ENCODE data around the gene AK1. TPM values are rescaled to one million over a fixed set of nuclear protein-coding genes. Genes with fewer than 3 reads are reported as not detected.

Gene AK1
- total RNA-seq, 2 experiments from 2014 or later: 19.5 to 21.6 TPM

DNA sequence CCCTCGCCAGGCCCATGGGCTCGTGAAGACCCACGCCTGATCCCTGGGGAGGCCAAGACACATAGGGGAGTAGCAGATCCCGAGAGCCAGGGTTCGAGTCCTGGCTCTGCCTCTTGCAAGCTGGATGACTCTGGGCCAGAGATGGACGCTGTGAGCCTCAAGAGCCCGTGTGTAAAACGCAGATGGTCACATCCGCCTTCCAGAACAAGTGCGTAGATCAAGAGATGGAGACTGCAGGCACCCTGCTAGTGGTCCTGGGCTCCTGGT lies 31.1 kb upstream of the AK1 start:
- ChIA-PET POLR2A (no interaction called here), CTCF (ENCODE audit: unreplicated experiment) (no interaction called here)
- no peak overlapping the region for H3K27ac ChIP-seq (ENCODE audit: low read depth, low read length, poor library complexity, severe bottlenecking)
- TF ChIP-seq, protein P1, sequence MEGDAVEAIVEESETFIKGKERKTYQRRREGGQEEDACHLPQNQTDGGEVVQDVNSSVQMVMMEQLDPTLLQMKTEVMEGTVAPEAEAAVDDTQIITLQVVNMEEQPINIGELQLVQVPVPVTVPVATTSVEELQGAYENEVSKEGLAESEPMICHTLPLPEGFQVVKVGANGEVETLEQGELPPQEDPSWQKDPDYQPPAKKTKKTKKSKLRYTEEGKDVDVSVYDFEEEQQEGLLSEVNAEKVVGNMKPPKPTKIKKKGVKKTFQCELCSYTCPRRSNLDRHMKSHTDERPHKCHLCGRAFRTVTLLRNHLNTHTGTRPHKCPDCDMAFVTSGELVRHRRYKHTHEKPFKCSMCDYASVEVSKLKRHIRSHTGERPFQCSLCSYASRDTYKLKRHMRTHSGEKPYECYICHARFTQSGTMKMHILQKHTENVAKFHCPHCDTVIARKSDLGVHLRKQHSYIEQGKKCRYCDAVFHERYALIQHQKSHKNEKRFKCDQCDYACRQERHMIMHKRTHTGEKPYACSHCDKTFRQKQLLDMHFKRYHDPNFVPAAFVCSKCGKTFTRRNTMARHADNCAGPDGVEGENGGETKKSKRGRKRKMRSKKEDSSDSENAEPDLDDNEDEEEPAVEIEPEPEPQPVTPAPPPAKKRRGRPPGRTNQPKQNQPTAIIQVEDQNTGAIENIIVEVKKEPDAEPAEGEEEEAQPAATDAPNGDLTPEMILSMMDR (conservative IDR thresholded peaks at IDR 0.05; ENCODE audit: low read length): no peak
- TF ChIP-seq EZH2phosphoT487 (IDR thresholded peaks at IDR 0.05; ENCODE audit: borderline replicate concordance, low read depth, low read length): no peak
- H3K4me2 ChIP-seq (ENCODE audit: low read length): no peak overlapping the region
- H3K9me3 ChIP-seq (ENCODE audit: low read length): no peaks in the 10 kb centered on the region
- peaks cover 62% of the 10 kb centered on the region for H3K36me3 ChIP-seq (ENCODE audit: insufficient read depth, low read length)
- intact Hi-C loops (cut with micrococcal nuclease; ENCODE audit: unreplicated experiment): loop anchor here (10.0 kb wide), 1 partner anchor 776 kb away; the partner anchor contains the start of gene SET
- DNase-seq (ENCODE audit: low spot score): no peak
- no peak overlapping the region for H2AFZ ChIP-seq (ENCODE audit: low read length)
- peaks cover 16% of the 10 kb centered on the region; the same call in 1 of the 2 replicates for H3K79me2 ChIP-seq (ENCODE audit: insufficient read depth, low read depth, low read length)
- H3K9me2 ChIP-seq (ENCODE audit: insufficient read depth, low read length): no peaks in the 10 kb centered on the region
- peaks cover 69% of the 10 kb centered on the region for H3K4me1 ChIP-seq (ENCODE audit: insufficient read depth, low read length, poor library complexity, severe bottlenecking)
- H4K20me1 ChIP-seq (ENCODE audit: insufficient read depth, low read length): 0 out of 2 replicates have a peak, but pooled peaks cover 3% of the 10 kb centered on the region
- BruUV-seq (replicated peaks): no TSS peak
- no peak overlapping the region for H3K4me3 ChIP-seq (ENCODE audit: low read depth, low read length, poor library complexity, severe bottlenecking)

DNA sequence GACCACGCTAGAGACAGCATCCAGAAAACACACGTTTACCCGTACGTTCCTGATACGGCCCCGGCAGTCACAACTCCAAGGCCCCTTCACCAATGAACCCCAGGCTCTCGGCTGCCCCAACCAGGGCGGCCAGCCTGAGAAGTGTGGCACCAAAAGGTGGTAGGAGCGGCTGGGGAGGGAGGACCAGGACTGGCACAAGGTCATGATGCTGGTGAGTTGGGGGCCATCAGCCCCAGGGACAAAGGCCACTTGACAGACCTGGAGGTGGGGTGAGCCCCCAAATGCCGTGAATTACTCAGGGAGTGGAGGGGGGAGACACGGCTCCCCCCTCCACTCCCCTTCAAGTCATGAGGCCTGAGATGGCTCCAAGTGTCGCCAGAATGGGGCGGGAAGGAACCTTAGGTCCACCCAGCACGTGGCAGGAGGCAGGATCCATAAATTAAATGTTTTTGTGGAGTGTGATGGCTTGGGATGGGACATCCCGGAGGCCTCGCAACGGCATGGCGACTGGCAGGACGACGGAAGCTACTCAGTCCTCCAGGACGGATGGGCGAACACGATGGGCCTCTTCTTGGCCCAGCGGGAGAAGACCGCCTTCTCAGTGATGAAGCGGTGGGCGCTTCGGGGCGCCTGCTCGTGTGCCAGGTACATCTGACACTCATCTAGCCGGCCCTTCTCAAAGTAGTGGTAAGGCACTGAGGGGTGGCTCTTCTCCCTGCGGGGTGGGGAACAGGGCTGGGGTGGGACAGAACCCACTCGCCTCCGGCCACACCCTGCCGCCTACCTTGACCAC lies 30.6 kb upstream of the AK1 start:
- CTCF ChIA-PET (ENCODE audit: unreplicated experiment): no interaction called here

More for the DNA sequence above, 30.6 kb upstream of the AK1 start:
- no TSS peak for BruUV-seq (replicated peaks)
- DNase-seq (ENCODE audit: low spot score): no peak
- intact Hi-C loops (cut with micrococcal nuclease; ENCODE audit: unreplicated experiment): loop anchor here (10.0 kb wide), 1 partner anchor 777 kb away; the partner anchor contains the start of gene SET
- no peak overlapping the region for H2AFZ ChIP-seq (ENCODE audit: low read length)
- peaks cover 58% of the 10 kb centered on the region for H3K36me3 ChIP-seq (ENCODE audit: insufficient read depth, low read length)
- no peak overlapping the region for H3K4me3 ChIP-seq (ENCODE audit: low read depth, low read length, poor library complexity, severe bottlenecking)
- no peak overlapping the region for H3K4me2 ChIP-seq (ENCODE audit: low read length)
- 0 out of 2 replicates have a peak, but pooled peaks cover 3% of the 10 kb centered on the region for H4K20me1 ChIP-seq (ENCODE audit: insufficient read depth, low read length)
- H3K79me2 ChIP-seq (ENCODE audit: insufficient read depth, low read depth, low read length): peaks cover 15% of the 10 kb centered on the region; the same call in 1 of the 2 replicates
- H3K4me1 ChIP-seq (ENCODE audit: insufficient read depth, low read length, poor library complexity, severe bottlenecking): peaks cover 73% of the 10 kb centered on the region
- H3K9me2 ChIP-seq (ENCODE audit: insufficient read depth, low read length): no peaks in the 10 kb centered on the region
- H3K27ac ChIP-seq (ENCODE audit: low read depth, low read length, poor library complexity, severe bottlenecking): no peak overlapping the region
- H3K9me3 ChIP-seq (ENCODE audit: low read length): no peaks in the 10 kb centered on the region
- no peak for TF ChIP-seq EZH2phosphoT487 (IDR thresholded peaks at IDR 0.05; ENCODE audit: borderline replicate concordance, low read depth, low read length)
- TF ChIP-seq, protein P1 (conservative IDR thresholded peaks at IDR 0.05; ENCODE audit: low read length): no peak
- POLR2A ChIA-PET: interaction anchor here (0.8 kb wide), 1 partner anchor 9 kb away, joined by 5 read pairs; the partner anchor contains the start of gene ST6GALNAC4

Measured in OCI-LY7 (cell line).